ENCODE measurements around the gene BUB1.
"Not testable (repeated sequence)": the region's sequence is repeated elsewhere in the genome, so short reads cannot be mapped to it uniquely, and the experiment has no call there.

Gene BUB1

GRCh38 chr2:110690083-110690965 lies 12.5 kb upstream of the BUB1 start:
- no peak for DNase-seq

- no peak for DNase-seq
These were observed 10.8 kb upstream of the BUB1 start for GRCh38 chr2:110688594-110689091.

DNA sequence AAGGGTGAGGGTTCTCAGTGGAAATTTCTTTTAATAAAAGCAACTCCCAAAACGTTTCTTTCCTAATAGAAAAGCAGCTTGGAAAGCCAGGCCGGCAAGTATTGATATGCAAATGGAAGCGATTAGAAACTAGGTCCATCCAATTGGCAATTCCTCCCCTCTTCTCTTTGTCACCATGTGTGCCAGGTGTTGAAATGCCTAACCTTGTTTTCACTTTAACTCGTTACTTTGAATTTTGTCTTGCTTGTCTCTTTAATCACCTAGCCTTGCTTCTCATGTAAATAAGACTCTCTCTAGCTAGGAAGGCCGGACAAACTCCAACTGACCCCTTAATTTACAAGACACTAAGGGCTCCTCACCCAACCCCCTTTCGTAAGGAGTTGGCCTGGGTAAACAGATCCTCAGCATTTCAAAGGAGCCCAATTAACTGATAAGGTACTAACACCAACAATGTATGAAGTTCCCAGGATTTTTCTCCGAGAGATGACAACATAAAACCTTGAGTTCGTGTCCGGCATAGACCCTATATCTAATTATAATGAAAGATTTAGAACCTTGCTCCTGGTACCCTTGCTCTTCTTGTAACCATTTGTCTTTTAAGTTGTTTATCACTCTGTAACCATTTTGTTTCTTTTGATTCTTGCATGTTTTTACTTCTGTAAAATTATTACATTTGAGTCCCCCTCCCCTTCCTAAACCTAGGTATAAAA lies 10.1 kb upstream of the BUB1 start:
- not testable (repeated sequence) for DNase-seq

DNA sequence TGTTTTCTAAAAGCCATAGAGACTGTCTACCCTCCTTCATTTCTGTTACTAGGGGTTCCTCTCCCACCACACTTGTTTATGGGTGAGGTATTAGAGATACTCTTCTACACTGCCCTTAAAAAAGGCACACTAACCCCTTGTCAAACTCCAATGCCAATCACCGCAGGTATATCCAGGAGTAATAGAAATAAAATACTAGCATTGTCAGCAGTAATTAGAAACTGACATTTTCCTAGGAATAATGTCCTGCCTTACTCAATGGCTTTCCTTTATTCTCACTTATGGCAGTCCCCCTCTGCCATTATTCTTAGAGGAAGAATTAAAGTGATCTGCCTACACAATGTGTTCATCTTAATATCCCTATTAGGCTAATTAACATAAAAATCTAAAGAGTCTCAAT lies 5.0 kb upstream of the BUB1 start:
- no peak for DNase-seq

DNA sequence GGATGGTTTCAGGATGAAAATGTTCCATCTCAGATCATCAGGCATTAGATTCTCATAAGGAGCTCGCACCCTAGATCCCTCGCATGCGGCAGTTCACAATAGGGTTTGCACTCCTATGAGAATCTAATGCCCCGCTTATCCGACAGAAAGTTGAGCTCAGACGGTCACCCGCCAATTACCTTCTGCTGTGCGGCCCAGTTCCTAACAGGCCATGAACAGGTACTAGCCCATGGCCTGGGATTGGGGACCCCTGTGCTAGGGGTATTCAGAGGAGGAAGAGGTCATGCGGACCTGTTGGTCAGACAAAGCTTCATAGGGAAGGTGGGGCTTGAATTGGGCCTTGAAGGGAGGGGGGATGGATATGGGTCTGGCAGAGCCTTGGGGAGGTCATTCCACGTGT lies 4.4 kb upstream of the BUB1 start:
- DNase-seq = no peak

- no peak for DNase-seq
These were observed 2.8 kb upstream of the BUB1 start for GRCh38 chr2:110680709-110681108.

DNA sequence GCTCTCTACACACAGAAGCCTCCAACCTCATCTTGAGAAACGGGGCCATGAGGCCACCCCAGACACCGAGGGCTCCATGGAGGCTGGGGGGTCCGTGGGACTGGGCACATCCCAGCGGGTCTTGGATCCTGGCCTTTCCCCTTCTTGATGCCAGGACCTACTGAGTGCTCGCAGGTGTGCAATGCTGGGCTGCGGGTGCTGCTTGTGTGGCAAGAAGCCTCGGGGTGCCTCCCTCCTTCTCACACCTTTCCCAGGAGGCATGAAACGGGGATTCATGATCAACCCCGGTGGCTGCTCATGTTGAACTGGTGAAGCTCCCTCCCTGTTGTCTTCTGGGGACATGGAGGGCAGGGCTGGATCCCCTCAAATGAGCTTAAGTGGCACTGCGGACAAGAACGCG lies 2.0 kb upstream of the BUB1 start:
- no peak for DNase-seq

GRCh38 chr2:110679337-110679707 lies 1.5 kb upstream of the BUB1 start:
- DNase-seq = no peak

GRCh38 chr2:110678457-110679336 lies 834 bp upstream of the BUB1 start:
- DNase-seq = no peak

DNA sequence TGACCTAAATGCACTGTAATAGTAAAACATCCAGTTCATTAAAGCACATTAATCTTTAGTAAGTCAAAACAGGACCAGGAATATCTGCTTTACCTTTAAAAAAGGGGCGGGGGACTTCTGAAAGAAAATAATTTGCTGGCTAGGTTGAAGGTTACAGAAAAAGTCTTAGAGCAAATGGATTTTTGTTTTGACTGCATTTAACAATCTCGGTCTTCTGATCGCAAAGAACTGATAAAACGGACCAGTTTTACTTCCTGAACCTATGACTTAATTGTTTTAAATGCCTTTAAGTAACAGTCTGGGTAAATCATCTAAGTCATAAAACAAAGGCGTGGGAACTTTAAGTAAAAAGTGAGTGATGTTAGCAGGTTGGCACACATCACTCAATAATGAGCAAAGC lies 783 bp downstream of the BUB1 start:
- peak; percentile 25 for DNase-seq

DNA sequence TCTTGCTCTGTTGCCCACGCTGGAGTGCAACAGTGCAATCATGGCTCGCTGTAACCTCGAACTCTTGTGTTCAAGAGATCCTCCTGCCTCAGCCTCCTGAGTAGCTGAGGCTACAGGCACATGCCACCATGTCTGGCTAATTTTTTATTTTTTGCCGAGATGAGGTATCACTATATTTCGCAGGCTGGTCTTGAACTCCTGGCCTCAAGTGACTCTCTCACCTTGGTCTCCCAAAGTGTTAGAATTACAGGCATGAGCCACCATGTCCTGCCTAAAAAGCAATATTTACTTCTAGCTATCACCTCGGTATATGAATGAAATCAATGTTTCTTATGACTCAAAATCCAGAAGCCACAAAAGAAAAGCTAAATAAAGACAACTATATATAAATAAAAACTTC lies 2.2 kb downstream of the BUB1 start:
- DNase-seq = no peak

- DNase-seq = peak; percentile 79
These were observed 3.0 kb downstream of the BUB1 start for GRCh38 chr2:110674620-110675555.

DNA sequence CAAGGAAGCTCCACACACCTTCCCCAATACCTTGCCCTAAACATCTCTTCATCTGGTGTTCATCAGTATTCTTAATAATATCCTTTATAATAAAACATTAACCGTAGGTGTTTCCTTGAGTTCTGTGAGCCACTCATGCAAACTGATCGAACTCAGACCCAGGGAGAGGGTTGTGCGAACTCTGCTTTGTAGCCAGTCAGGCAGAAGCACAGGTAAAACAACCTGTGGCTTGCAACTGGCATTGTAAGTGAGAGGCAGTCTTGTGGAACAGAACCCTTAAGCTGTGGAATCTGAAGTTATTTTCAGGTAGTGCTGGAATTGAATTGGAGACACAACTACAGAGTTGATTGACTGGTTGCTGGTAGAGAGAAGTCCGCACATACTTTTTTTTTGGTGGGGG lies 4.7 kb downstream of the BUB1 start:
- no peak for DNase-seq

GRCh38 chr2:110670826-110671225 lies 7.0 kb downstream of the BUB1 start:
- DNase-seq = no peak

DNA sequence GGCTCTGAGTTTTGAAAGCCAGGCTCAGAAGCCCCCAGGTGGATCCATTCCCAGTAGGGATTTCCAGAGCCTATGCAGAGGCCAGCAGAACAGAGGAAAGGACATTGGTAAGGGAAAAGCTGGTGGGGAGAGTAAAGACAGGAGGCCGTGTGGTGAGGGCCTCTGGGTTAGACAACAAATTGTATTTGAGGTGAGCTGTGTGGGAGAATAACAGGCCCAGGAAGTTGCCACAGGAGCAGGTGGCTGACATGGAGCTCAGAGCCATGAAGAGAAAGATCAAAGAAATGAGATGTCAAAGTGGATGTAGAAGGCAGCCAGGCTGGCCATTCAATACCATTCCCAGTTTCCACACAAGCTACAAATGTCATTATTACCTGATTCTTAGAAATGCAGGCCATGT lies 8.8 kb downstream of the BUB1 start:
- DNase-seq = no peak

DNA sequence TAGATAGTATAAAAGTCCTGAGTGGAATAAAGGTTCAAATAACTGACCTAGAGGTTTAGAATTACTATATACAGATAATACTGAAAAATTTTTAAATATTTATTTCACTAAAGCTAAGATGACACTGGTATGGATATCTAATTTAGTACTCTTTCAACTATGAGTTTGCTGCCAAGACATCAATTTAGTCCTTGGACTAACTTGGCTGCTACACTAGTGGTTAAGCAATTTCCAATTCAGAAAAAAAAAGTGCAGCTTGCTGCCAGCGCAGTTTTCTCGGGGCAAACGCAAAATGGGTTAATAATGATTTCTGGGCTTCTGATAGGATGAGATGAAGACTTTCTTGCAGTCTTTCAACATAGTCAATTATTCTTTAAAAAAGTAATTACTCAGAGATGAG lies 10.8 kb downstream of the BUB1 start:
- DNase-seq = no peak

- DNase-seq = no peak
These were observed 13.7 kb downstream of the BUB1 start for GRCh38 chr2:110664135-110664534.

DNA sequence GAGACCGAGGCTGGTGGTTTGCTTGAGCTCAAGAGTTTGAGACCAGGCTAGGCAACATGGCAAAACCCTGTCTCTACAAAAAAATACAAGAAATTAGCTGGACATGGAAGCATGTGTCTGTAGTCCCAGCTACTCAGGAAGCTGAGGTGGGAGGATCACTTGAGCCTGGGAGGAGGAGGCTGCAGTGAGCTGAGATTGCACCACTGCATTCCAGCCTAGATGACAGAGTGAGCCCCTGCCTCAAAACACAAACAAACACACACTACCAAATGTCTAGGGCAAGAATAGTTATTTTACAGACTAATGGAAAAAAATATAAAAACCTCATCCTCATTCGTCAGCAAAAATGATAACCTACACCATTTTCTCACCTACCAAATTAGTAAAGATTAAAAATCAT lies 15.3 kb downstream of the BUB1 start:
- no peak for DNase-seq

- no peak for DNase-seq
These were observed 17.3 kb downstream of the BUB1 start for GRCh38 chr2:110660558-110660957.

- DNase-seq = no peak
These were observed 18.6 kb downstream of the BUB1 start for GRCh38 chr2:110659248-110659647.

DNA sequence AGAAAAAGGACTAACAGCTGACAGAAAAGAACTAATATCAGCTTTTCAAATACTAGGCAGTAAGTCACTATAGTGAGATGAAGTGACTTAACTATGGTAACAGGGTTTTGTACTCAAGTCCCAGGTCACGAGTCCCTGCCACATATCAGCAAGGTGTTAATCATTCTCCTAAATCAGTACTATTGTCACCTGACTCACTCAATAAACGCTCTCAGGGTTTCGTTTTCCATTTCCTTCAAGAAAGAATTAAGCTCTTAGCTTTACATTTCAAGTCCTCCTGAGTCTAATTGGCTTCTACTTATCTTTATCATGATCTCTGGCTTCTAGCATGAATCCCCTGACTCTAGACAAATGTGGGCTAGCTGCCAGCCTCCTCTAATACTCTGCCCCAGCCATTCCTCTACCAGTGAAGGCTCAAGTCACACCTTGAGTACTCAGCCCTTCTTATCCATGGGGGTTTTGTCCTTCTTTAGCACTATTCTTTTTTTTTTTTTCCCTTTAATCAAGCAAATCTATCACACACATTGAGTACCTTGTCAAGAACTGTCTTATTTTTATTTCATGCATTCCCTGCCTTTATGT lies 20.0 kb downstream of the BUB1 start:
- DNase-seq = peak; percentile 51

DNA sequence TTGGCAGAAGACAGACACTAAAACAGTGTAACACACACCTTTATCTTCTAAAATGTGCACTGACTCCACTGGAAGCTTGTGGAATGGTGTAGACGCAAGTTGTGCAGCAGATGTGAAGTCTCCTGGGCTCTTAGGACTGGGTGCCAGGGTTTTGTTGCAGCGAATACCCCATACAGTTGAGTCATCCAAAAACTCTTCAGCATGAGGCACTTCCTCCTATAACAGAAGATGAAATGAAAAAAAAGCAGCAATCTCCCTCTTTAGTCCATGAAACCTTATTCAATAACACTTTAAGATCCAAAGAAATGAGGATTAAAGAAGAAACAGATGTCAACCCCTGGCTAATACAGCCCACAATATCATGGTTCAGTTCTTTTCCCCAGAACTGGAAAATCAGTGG lies 22.2 kb downstream of the BUB1 start:
- DNase-seq = no peak
